SK-N-MC (cell line): Measurements from ENCODE around the gene TACC3.
"Not testable (repeated sequence)": the region's sequence is repeated elsewhere in the genome, so short reads cannot be mapped to it uniquely, and the experiment has no call there.

Experiments used
- DNase-seq: peaks from one replicate; pipeline ENCODE4 v3.0.0-alpha.2; 2011; ENCODE audit warnings: low read depth, low spot score
- H3K27ac ChIP-seq: fragments of 200-600 bp; sonication (generic); 2 replicates; pipeline ENCODE4 v1.5.1; 2016; ENCODE audit warnings: mixed run types
- H3K36me3 ChIP-seq: fragments of 200-600 bp; sonication (generic); 2 replicates; pipeline ENCODE4 v1.6.1; 2017; ENCODE audit warnings: antibody characterized with exemption, low read length, mixed read lengths; ENCODE audit not compliant: insufficient read depth
- H3K4me3 ChIP-seq: fragments of 200-600 bp; sonication (generic); 2 replicates; pipeline ENCODE4 v1.5.1; 2016
- H3K9ac ChIP-seq: fragments of 200-600 bp; sonication (generic); 2 replicates; pipeline ENCODE4 v1.8.0; 2017; ENCODE audit warnings: mixed run types, mixed read lengths; ENCODE audit not compliant: insufficient read length
- H3K9me3 ChIP-seq: fragments of 200-600 bp; sonication (generic); 2 replicates; pipeline ENCODE4 v1.6.1; 2017; ENCODE audit warnings: low read depth, mild to moderate bottlenecking, antibody characterized with exemption, low read length, moderate library complexity, mixed read lengths
- EZH2 ChIP-seq: fragments of 200-600 bp; sonication (generic); IDR thresholded peaks from one replicate; pipeline ENCODE4 v1.6.1; 2017; ENCODE audit warnings: antibody characterized with exemption
- FOXP2 ChIP-seq: optimal IDR thresholded peaks from 2 replicates; pipeline ENCODE3; 2011; ENCODE audit warnings: mild to moderate bottlenecking, moderate library complexity; ENCODE audit not compliant: insufficient read depth; ENCODE audit errors: extremely low read length, control extremely low read depth
- POLR2AphosphoS5 ChIP-seq: IDR thresholded peaks from 2 replicates; pipeline ENCODE4 v1.6.1; 2012; ENCODE audit warnings: mild to moderate bottlenecking, low read depth, low read length, borderline replicate concordance

The TACC3 gene

GRCh38 chr4:1695913-1696312 lies 25.4 kb upstream of the TACC3 start:
- Histone ChIP-seq H3K36me3 (peaks cover 96% of the 10 kb centered on the region), H3K9ac (no peak overlapping the region), H3K9me3 (no peaks in the 10 kb centered on the region), H3K4me3 (no peak overlapping the region), H3K27ac (no peak overlapping the region)
- no peak for DNase-seq
- TF ChIP-seq FOXP2 (no peak), POLR2AphosphoS5 (no peak), EZH2 (no peak)

GRCh38 chr4:1701671-1702070 lies 19.6 kb upstream of the TACC3 start:
- H3K9ac ChIP-seq, DNase-seq, H3K9me3 ChIP-seq, H3K4me3 ChIP-seq: not testable (repeated sequence)
- H3K36me3 ChIP-seq = peaks cover 93% of the 10 kb centered on the region
- H3K27ac ChIP-seq = peak overlapping the region; percentile 5; the same call in 1 of the 2 replicates

GRCh38 chr4:1703867-1704266 lies 17.5 kb upstream of the TACC3 start:
- Histone ChIP-seq H3K9ac (no peak overlapping the region), H3K36me3 (peaks cover 86% of the 10 kb centered on the region), H3K27ac (peak overlapping the region; percentile 42), H3K4me3 (no peak overlapping the region), H3K9me3 (no peaks in the 10 kb centered on the region)
- TF ChIP-seq EZH2 = no peak
- no peak for TF ChIP-seq POLR2AphosphoS5
- no peak for DNase-seq

- Histone ChIP-seq H3K36me3 (peaks cover 80% of the 10 kb centered on the region), H3K9me3 (no peaks in the 10 kb centered on the region), H3K27ac (no peak overlapping the region), H3K4me3 (no peak overlapping the region), H3K9ac (no peak overlapping the region)
- no peak for DNase-seq
- TF ChIP-seq POLR2AphosphoS5 (no peak), FOXP2 (no peak)
These were observed 15.6 kb upstream of the TACC3 start for GRCh38 chr4:1705732-1706131.

GRCh38 chr4:1706358-1706757 lies 15.0 kb upstream of the TACC3 start:
- TF ChIP-seq EZH2 = no peak
- TF ChIP-seq POLR2AphosphoS5 = no peak
- no peak for TF ChIP-seq FOXP2
- no peaks in the 10 kb centered on the region for H3K9me3 ChIP-seq
- DNase-seq = no peak
- H3K4me3 ChIP-seq = no peak overlapping the region
- H3K27ac ChIP-seq = no peak overlapping the region
- no peak overlapping the region for H3K9ac ChIP-seq
- H3K36me3 ChIP-seq = peaks cover 75% of the 10 kb centered on the region

GRCh38 chr4:1708581-1708980 lies 12.7 kb upstream of the TACC3 start:
- TF ChIP-seq FOXP2 = no peak
- no peak for TF ChIP-seq POLR2AphosphoS5
- TF ChIP-seq EZH2 = no peak
- Histone ChIP-seq H3K36me3 (peaks cover 54% of the 10 kb centered on the region), H3K4me3 (peak overlapping the region; percentile 30), H3K9ac (no peak overlapping the region), H3K9me3 (no peaks in the 10 kb centered on the region), H3K27ac (peak overlapping the region; percentile 57; the same call in 1 of the 2 replicates)
- no peak for DNase-seq

- Histone ChIP-seq H3K9me3 (no peaks in the 10 kb centered on the region), H3K36me3 (peaks cover 33% of the 10 kb centered on the region), H3K9ac (peak overlapping the region; percentile 99), H3K4me3 (peak overlapping the region; percentile 99), H3K27ac (no peak overlapping the region; the same call in 1 of the 2 replicates)
- no peak for DNase-seq
- TF ChIP-seq EZH2 (no peak), FOXP2 (no peak), POLR2AphosphoS5 (no peak)
These were observed 10.2 kb upstream of the TACC3 start for GRCh38 chr4:1711055-1711570.

GRCh38 chr4:1711571-1712215 lies 9.6 kb upstream of the TACC3 start:
- no peaks in the 10 kb centered on the region for H3K9me3 ChIP-seq
- H3K36me3 ChIP-seq = peaks cover 27% of the 10 kb centered on the region
- H3K4me3 ChIP-seq = peak overlapping the region; percentile 99
- DNase-seq = no peak
- peak overlapping the region; percentile 99 for H3K9ac ChIP-seq
- no peak for TF ChIP-seq POLR2AphosphoS5
- TF ChIP-seq EZH2 = no peak
- TF ChIP-seq FOXP2 = no peak
- peak overlapping the region; percentile 99 for H3K27ac ChIP-seq
